ENCODE data around the gene WDR90. TPM values are rescaled to one million over a fixed set of nuclear protein-coding genes. Genes with fewer than 3 reads are reported as not detected.

WDR90 gene
- total RNA-seq, 1 donor from 2014 or later = 21.2 TPM

DNA sequence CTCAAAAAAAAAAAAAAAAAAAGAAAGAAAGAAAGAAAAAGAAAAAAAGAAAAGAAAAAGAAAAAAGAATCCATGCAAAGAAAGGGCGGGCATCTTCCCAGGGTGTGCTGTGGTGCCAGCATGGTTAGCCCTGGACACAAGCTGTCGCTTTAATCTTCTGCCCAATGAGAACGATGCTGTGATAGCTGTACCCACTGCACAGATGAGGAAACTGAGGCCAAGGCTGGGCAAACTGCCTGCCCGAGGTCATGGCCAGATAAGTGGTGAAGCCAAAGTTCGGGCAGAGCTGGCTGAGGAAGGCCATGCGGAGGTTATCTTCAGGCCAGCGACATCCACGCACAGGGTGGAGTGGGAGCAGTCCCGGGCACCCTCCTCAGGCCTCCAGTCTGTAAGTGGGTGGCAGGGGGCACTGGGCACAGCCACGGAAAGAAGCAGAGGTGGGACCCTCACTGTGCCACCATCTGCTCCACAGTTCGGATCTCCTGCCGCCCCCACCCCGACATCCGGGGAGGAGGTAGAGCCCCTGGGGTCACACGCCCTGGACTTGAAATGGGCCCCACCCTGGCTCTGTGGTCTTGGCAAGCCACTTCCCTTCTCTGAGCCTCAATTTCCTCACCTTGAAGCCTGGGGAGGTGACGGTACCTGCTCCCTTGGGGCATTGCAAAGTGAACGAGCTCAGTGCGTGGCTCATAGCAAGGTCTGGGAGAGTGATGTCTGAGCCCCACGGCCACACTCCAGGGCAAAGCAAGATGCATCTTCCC, 49.9 kb downstream of the WDR90 start:
- peaks cover 21% of the 10 kb centered on the region for H4K20me1 ChIP-seq (ENCODE audit: insufficient read depth, low read length)
- Mint-ChIP-seq H3K4me3 (ENCODE audit: unreplicated experiment) (no peak overlapping the region), H3K9me3 (ENCODE audit: unreplicated experiment) (peaks cover 2% of the 10 kb centered on the region), H3K27me3 (ENCODE audit: low read depth, unreplicated experiment) (peaks cover 53% of the 10 kb centered on the region), H3K27ac (ENCODE audit: unreplicated experiment) (no peak overlapping the region), H3K36me3 (ENCODE audit: low read depth, unreplicated experiment) (no peaks in the 10 kb centered on the region), H3K4me1 (ENCODE audit: low read depth, unreplicated experiment) (no peaks in the 10 kb centered on the region)
- no peaks in the 10 kb centered on the region for H3K4me1 ChIP-seq (ENCODE audit: insufficient read depth, low read length)
- H3K4me2 ChIP-seq (ENCODE audit: low read length) = no peak overlapping the region
- no peak for DNase-seq (ENCODE audit: low read depth)
- peaks cover 36% of the 10 kb centered on the region for H3K27me3 ChIP-seq (ENCODE audit: insufficient read depth, low read length)
- H3K9me3 ChIP-seq (ENCODE audit: insufficient read depth, low read depth, low read length) = no peaks in the 10 kb centered on the region
- no peaks in the 10 kb centered on the region for H3K36me3 ChIP-seq (ENCODE audit: insufficient read depth, low read length)
- no peak overlapping the region for H3K9ac ChIP-seq (ENCODE audit: low read length)
- H3K79me2 ChIP-seq (ENCODE audit: insufficient read depth, low read length) = no peaks in the 10 kb centered on the region
- no peak overlapping the region for H3K27ac ChIP-seq (ENCODE audit: low read depth, low read length)
- FAIRE-seq = no peak
- H2AFZ ChIP-seq (ENCODE audit: low read depth, low read length) = no peak overlapping the region
- no peak overlapping the region for H3K4me3 ChIP-seq (ENCODE audit: insufficient read depth, low read depth, low read length)
- no peak for TF ChIP-seq EZH2 (IDR thresholded peaks at IDR 0.05; ENCODE audit: insufficient read depth, low read length)
- TF ChIP-seq CTCF (IDR thresholded peaks at IDR 0.05; ENCODE audit: insufficient read depth, low read depth, low read length) = no peak

DNA sequence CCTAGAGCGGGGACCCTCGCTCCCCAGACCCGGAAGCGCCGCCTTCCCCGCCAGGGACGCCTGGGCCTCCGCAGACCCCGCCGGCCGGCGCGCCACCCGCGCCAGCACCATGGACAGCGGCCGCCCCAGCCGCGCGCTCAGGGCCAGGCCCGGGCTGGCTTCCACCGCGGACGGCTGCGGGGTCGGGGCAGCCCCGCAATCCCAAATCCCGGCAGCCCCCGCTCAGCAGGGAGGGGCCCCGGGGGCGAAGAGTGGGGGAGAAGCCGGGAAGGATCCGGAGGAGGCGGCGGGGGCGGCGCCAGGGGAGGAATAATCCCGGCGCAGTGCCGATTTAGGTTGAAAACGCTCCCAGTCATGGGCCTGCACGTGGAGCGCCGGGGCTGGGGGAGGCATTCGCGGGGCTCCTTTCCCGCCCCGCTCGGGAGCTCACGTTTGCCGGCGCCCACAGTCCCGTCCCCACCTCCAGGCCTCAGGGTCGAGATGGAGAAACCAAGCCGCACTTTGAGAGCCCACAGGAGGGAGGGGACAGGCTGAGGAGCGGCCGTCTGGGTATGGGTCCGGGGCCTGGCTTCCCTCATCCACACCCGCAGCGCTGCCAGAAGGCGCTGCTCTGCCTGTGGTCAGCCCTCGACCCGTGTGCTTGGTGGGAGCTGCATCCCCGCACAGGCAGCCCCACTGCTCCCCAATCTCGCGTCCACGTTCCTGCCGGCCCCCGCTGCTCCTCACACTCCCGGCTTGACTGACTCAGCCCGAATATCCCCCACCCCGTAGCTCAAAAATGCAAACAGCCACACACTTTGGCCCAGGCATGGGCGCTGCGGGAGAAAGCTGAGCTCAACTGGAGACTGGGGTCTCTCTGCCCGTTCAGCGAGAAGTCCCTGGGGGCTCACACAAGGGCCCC, 51.8 kb downstream of the WDR90 start:
- H3K4me1 ChIP-seq (ENCODE audit: insufficient read depth, low read length) = peaks cover 2% of the 10 kb centered on the region
- H3K79me2 ChIP-seq (ENCODE audit: insufficient read depth, low read length) = no peaks in the 10 kb centered on the region
- peaks cover 28% of the 10 kb centered on the region for H4K20me1 ChIP-seq (ENCODE audit: insufficient read depth, low read length)
- peak; percentile 50 for TF ChIP-seq EZH2 (IDR thresholded peaks at IDR 0.05; ENCODE audit: insufficient read depth, low read length)
- no peak for TF ChIP-seq CTCF (IDR thresholded peaks at IDR 0.05; ENCODE audit: insufficient read depth, low read depth, low read length)
- no peak overlapping the region for H3K4me3 ChIP-seq (ENCODE audit: insufficient read depth, low read depth, low read length)
- DNase-seq (ENCODE audit: low read depth) (no peak), FAIRE-seq (no peak)
- Mint-ChIP-seq H3K27me3 (ENCODE audit: low read depth, unreplicated experiment) (peaks cover 45% of the 10 kb centered on the region), H3K4me3 (ENCODE audit: unreplicated experiment) (no peak overlapping the region), H3K9me3 (ENCODE audit: unreplicated experiment) (peaks cover 2% of the 10 kb centered on the region), H3K27ac (ENCODE audit: unreplicated experiment) (no peak overlapping the region), H3K4me1 (ENCODE audit: low read depth, unreplicated experiment) (no peaks in the 10 kb centered on the region), H3K36me3 (ENCODE audit: low read depth, unreplicated experiment) (no peaks in the 10 kb centered on the region)
- H3K27ac ChIP-seq (ENCODE audit: low read depth, low read length) = no peak overlapping the region
- no peak overlapping the region for H2AFZ ChIP-seq (ENCODE audit: low read depth, low read length)
- H3K4me2 ChIP-seq (ENCODE audit: low read length) = peak overlapping the region; percentile 39
- H3K9ac ChIP-seq (ENCODE audit: low read length) = no peak overlapping the region
- H3K27me3 ChIP-seq (ENCODE audit: insufficient read depth, low read length) = peaks cover 30% of the 10 kb centered on the region
- H3K9me3 ChIP-seq (ENCODE audit: insufficient read depth, low read depth, low read length) = no peaks in the 10 kb centered on the region
- H3K36me3 ChIP-seq (ENCODE audit: insufficient read depth, low read length) = no peaks in the 10 kb centered on the region
